ENCODE measurements around the gene ARFGEF3. TPM values are rescaled to one million over a fixed set of nuclear protein-coding genes. Genes with fewer than 3 reads are reported as not detected.

ARFGEF3 gene
- total and polyA plus RNA-seq, 4 donors: 0.06 to 0.33 (median 0.16) TPM

DNA sequence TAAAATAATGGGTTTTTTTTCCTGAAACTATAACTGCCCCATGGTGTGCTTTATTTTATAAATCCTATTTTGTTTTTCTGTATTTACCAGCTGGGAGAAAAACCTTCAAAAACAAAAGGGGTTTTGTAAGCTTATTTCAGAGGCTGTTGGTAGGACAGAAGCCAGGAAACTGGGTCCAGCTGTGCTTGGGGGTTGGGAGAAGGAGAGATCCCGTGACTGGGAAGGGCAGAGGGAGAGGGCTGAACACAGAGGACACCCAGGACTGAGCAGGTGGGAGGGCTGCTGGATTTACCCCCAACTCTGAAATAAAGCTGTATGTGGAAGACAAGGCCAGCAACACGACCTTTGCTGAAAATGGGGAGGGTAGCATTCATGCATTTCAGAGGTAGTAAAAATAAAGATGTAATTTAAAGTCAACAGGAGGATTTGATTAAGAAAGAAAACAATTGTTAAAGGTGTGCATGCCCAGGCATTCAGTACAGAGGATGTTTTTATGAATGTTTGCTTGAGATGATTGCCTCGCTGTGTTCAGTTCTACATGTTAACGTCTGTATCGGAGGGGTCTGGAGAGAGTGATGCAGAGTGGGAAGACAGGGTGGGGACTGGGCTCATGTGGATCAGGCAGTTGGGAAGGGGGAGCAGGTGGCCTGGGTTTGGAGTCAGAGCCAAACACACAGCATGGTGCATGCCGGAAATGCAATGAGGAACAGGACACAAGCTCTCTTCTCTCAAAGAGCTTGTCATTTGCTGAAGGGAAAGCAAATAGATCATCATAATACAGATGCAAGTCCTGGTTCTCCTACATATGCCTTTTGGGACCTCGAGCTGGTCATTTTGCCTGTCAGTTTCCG, 21.4 kb downstream of the ARFGEF3 start:
- H3K27me3 ChIP-seq (ENCODE audit: control insufficient read depth in 4 of 4, insufficient read depth in 4 of 4, low read length in 3 of 4): no peaks in the 10 kb centered on the region
- no peaks in the 10 kb centered on the region for H3K4me1 ChIP-seq (ENCODE audit: control insufficient read depth in 4 of 4, insufficient read depth in 4 of 4, low read length in 3 of 4)
- no peaks in the 10 kb centered on the region for H3K36me3 ChIP-seq (ENCODE audit: control insufficient read depth in 4 of 4, insufficient read depth in 3 of 4, low read depth in 1 of 4, low read length in 3 of 4)
- H3K27ac ChIP-seq (ENCODE audit: low read depth in 1 of 2, low read length in 2 of 2): no peak overlapping the region
- H3K9me3 ChIP-seq (ENCODE audit: control insufficient read depth in 4 of 4, low read length in 3 of 4): peaks cover 0 to 4% (median under 1%) of the 10 kb centered on the region in 4 donors
- TF ChIP-seq FOXA1 (IDR thresholded peaks at IDR 0.05): no peak
- TF ChIP-seq EGR1 (IDR thresholded peaks at IDR 0.05; ENCODE audit: low read depth in 2 of 2): no peak
- TF ChIP-seq YY1 (IDR thresholded peaks at IDR 0.05): no peak
- no peak for TF ChIP-seq HNF4G (IDR thresholded peaks at IDR 0.05)
- no peak overlapping the region for H3K9ac ChIP-seq (ENCODE audit: low read depth in 1 of 2, low read length in 2 of 2)
- H3K4me3 ChIP-seq (ENCODE audit: low read depth in 1 of 3, low read length in 3 of 3): no peak overlapping the region
- no peak for DNase-seq (ENCODE audit: low spot score)
- 77% methylated on average over 8 of the region's 8 CpGs for WGBS

DNA sequence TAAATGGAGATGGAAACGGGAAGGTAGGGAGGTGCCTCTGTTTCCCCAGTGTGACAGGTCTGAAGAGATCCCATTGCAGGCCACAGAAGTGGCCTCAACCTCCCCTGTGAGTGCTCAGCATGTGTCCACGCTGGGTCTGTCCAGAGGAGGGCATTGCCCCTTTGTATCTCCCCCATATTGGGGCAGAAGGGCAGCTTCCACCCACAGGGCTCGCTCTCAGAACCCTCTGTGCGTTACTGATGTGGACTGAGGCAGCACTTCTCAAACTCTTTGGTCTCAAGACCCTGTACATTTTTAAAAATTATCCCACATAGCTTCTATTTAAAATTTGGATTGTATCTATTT, 22.0 kb downstream of the ARFGEF3 start:
- TF ChIP-seq, protein P1, sequence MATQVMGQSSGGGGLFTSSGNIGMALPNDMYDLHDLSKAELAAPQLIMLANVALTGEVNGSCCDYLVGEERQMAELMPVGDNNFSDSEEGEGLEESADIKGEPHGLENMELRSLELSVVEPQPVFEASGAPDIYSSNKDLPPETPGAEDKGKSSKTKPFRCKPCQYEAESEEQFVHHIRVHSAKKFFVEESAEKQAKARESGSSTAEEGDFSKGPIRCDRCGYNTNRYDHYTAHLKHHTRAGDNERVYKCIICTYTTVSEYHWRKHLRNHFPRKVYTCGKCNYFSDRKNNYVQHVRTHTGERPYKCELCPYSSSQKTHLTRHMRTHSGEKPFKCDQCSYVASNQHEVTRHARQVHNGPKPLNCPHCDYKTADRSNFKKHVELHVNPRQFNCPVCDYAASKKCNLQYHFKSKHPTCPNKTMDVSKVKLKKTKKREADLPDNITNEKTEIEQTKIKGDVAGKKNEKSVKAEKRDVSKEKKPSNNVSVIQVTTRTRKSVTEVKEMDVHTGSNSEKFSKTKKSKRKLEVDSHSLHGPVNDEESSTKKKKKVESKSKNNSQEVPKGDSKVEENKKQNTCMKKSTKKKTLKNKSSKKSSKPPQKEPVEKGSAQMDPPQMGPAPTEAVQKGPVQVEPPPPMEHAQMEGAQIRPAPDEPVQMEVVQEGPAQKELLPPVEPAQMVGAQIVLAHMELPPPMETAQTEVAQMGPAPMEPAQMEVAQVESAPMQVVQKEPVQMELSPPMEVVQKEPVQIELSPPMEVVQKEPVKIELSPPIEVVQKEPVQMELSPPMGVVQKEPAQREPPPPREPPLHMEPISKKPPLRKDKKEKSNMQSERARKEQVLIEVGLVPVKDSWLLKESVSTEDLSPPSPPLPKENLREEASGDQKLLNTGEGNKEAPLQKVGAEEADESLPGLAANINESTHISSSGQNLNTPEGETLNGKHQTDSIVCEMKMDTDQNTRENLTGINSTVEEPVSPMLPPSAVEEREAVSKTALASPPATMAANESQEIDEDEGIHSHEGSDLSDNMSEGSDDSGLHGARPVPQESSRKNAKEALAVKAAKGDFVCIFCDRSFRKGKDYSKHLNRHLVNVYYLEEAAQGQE (IDR thresholded peaks at IDR 0.05): no peak
- TF ChIP-seq YY1 (IDR thresholded peaks at IDR 0.05) (no peak), MAX (IDR thresholded peaks at IDR 0.05) (no peak), SP1 (IDR thresholded peaks at IDR 0.05) (no peak), FOXA1 (IDR thresholded peaks at IDR 0.05) (no peak), FOXA2 (IDR thresholded peaks at IDR 0.05) (no peak), GABPA (IDR thresholded peaks at IDR 0.05 in 1 of 2, conservative IDR thresholded peaks at IDR 0.05 in 1 of 2) (no peak), CTCF (IDR thresholded peaks at IDR 0.05; ENCODE audit: low read depth, low read length, missing input control) (no peak), NR2F2 (IDR thresholded peaks at IDR 0.05) (no peak), RXRA (IDR thresholded peaks at IDR 0.05) (no peak), RAD21 (IDR thresholded peaks at IDR 0.05) (no peak), TAF1 (conservative IDR thresholded peaks at IDR 0.05) (no peak), HNF4A (conservative IDR thresholded peaks at IDR 0.05) (no peak), ATF3 (IDR thresholded peaks at IDR 0.05) (no peak), JUND (IDR thresholded peaks at IDR 0.05) (no peak)
- 86% methylated on average over 4 of the region's 4 CpGs for WGBS
- no peak overlapping the region for H3K9ac ChIP-seq (ENCODE audit: low read depth in 1 of 2, low read length in 2 of 2)
- H3K4me1 ChIP-seq (ENCODE audit: control insufficient read depth in 4 of 4, insufficient read depth in 4 of 4, low read length in 3 of 4): no peaks in the 10 kb centered on the region
- no peaks in the 10 kb centered on the region for H3K27me3 ChIP-seq (ENCODE audit: control insufficient read depth in 4 of 4, insufficient read depth in 4 of 4, low read length in 3 of 4)
- H3K27ac ChIP-seq (ENCODE audit: low read depth in 1 of 2, low read length in 2 of 2): no peak overlapping the region
- H3K36me3 ChIP-seq (ENCODE audit: control insufficient read depth in 4 of 4, insufficient read depth in 3 of 4, low read depth in 1 of 4, low read length in 3 of 4): no peaks in the 10 kb centered on the region
- H3K4me3 ChIP-seq (ENCODE audit: low read depth in 1 of 3, low read length in 3 of 3): no peak overlapping the region
- DNase-seq (ENCODE audit: low spot score): no peak
- peaks cover 0 to 3% (median 0%) of the 10 kb centered on the region in 4 donors for H3K9me3 ChIP-seq (ENCODE audit: control insufficient read depth in 4 of 4, low read length in 3 of 4)
